Mammary epithelial cell (primary cell): Measurements from ENCODE around the gene NUSAP1.

Source experiments
- EZH2 ChIP-seq: IDR thresholded peaks from 2 replicates; pipeline ENCODE4 v1.6.1; 2012; ENCODE audit warnings: low read length, inconsistent platforms, borderline replicate concordance
- TF ChIP-seq, protein P1 (sequence below), 2 donors: IDR thresholded peaks in 1 of 2; conservative IDR thresholded peaks in 1 of 2; 2 replicates each; pipeline ENCODE4 v1.5.1; 2011 to 2012; ENCODE audit warnings: inconsistent platforms in 2 of 2, low read length in 2 of 2, mild to moderate bottlenecking in 2 of 2, control low read depth in 1 of 2, low read depth in 1 of 2; ENCODE audit not compliant: insufficient read depth in 1 of 2; ENCODE audit errors: extremely low read depth in 1 of 2

DNA sequence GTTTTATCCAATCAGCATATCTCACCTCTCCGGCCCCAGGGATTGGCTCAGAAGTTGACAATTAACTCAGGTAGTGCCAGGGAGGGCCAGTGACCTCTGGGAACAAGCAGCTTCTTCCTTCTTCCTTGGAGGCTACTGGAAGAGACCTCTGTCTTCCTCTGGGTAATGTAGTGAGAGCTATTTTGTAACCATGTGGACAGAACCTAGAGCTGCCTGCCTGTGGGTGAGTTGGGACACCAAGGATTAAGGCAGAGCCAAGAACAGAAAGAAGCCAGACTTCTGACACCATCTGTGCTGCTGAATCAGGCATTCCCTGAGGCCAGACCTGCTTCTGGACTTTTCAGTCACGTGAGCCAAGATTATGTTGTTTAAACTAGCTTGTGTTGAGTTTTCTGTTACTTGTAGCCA, 75.6 kb downstream of the NUSAP1 start:
- TF ChIP-seq EZH2 = no peak
- TF ChIP-seq, protein P1, sequence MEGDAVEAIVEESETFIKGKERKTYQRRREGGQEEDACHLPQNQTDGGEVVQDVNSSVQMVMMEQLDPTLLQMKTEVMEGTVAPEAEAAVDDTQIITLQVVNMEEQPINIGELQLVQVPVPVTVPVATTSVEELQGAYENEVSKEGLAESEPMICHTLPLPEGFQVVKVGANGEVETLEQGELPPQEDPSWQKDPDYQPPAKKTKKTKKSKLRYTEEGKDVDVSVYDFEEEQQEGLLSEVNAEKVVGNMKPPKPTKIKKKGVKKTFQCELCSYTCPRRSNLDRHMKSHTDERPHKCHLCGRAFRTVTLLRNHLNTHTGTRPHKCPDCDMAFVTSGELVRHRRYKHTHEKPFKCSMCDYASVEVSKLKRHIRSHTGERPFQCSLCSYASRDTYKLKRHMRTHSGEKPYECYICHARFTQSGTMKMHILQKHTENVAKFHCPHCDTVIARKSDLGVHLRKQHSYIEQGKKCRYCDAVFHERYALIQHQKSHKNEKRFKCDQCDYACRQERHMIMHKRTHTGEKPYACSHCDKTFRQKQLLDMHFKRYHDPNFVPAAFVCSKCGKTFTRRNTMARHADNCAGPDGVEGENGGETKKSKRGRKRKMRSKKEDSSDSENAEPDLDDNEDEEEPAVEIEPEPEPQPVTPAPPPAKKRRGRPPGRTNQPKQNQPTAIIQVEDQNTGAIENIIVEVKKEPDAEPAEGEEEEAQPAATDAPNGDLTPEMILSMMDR (conservative IDR thresholded peaks at IDR 0.05 in 1 of 2, IDR thresholded peaks at IDR 0.05 in 1 of 2; ENCODE audit: extremely low read depth in 1 of 2, insufficient read depth in 1 of 2, low read depth in 1 of 2, low read length in 2 of 2) = no peak
